NCI-H345 (cell line): ENCODE results near the gene PIGW.
A peak's percentile ranks its signal among the peaks of the same experiment; 100 is the strongest.
"Not testable (repeated sequence)": the region's sequence is repeated elsewhere in the genome, so short reads cannot be mapped to it uniquely, and the experiment has no call there.

Source experiments
- DNase-seq: peaks from one replicate; lab custom pipeline; 2025; lab: John Stamatoyannopoulos, UW

Gene PIGW

GRCh38 chr17:36534840-36535668 lies at the start of gene PIGW, which contains the start of gene MYO19:
PIGW (plus strand) TSS chr17:36534987; CDS start chr17:36537102, 2,115 bp downstream.
MYO19 (minus strand) TSS chr17:36534868; CDS start chr17:36532538, 2,330 bp downstream.
- peak; percentile 93 for DNase-seq

- DNase-seq, result no peak
Observed at GRCh38 chr17:36485027-36485426, 49.8 kb upstream of the PIGW start.

- DNase-seq, result peak; percentile 44
Observed at GRCh38 chr17:36485805-36486203, 49.0 kb upstream of the PIGW start.

GRCh38 chr17:36486204-36487194 lies 48.3 kb upstream of the PIGW start, which contains the start of gene ZNHIT3:
ZNHIT3 (plus strand) TSS chr17:36486681; CDS start chr17:36486700, 19 bp downstream.
- peak; percentile 97 for DNase-seq

- no peak for DNase-seq
Observed at GRCh38 chr17:36493956-36494355, 40.8 kb upstream of the PIGW start.

- no peak for DNase-seq
Observed at GRCh38 chr17:36494674-36495073, 40.1 kb upstream of the PIGW start.

GRCh38 chr17:36495076-36495578 lies 39.7 kb upstream of the PIGW start:
- DNase-seq, result no peak

- no peak for DNase-seq
Observed at GRCh38 chr17:36496018-36496789, 38.6 kb upstream of the PIGW start.

GRCh38 chr17:36498155-36498554 lies 36.6 kb upstream of the PIGW start:
- DNase-seq, result no peak

GRCh38 chr17:36498560-36499300 lies 36.1 kb upstream of the PIGW start:
- DNase-seq, result no peak

GRCh38 chr17:36500745-36501225 lies 34.0 kb upstream of the PIGW start:
- no peak for DNase-seq

- DNase-seq, result no peak
Observed at GRCh38 chr17:36501351-36501750, 33.4 kb upstream of the PIGW start.

GRCh38 chr17:36501963-36502362 lies 32.8 kb upstream of the PIGW start:
- no peak for DNase-seq

- DNase-seq, result no peak
Observed at GRCh38 chr17:36503456-36504155, 31.2 kb upstream of the PIGW start.

GRCh38 chr17:36504156-36504545 lies 30.6 kb upstream of the PIGW start:
- no peak for DNase-seq

GRCh38 chr17:36505171-36505570 lies 29.6 kb upstream of the PIGW start:
- no peak for DNase-seq

- DNase-seq, result no peak
Observed at GRCh38 chr17:36506249-36506826, 28.4 kb upstream of the PIGW start.

GRCh38 chr17:36506831-36507230 lies 28.0 kb upstream of the PIGW start:
- no peak for DNase-seq

- DNase-seq, result no peak
Observed at GRCh38 chr17:36507266-36507665, 27.5 kb upstream of the PIGW start.

GRCh38 chr17:36508439-36508838 lies 26.3 kb upstream of the PIGW start:
- not testable (repeated sequence) for DNase-seq
